GM23248 (cell line): Measurements from ENCODE around the gene MOCOS. TPM values are rescaled to one million over a fixed set of nuclear protein-coding genes. Genes with fewer than 3 reads are reported as not detected.
"Not testable (repeated sequence)": the region's sequence is repeated elsewhere in the genome, so short reads cannot be mapped to it uniquely, and the experiment has no call there.

Experiments used
- DNase-seq: peaks from one replicate; pipeline ENCODE4 v3.0.0-alpha.2; 2015
- H2AFZ ChIP-seq: fragments of 200-600 bp; sonication (generic); 2 replicates; pipeline ENCODE4 v1.6.1; 2016; ENCODE audit warnings: antibody characterized with exemption
- H3F3A ChIP-seq: fragments of 200-600 bp; sonication (generic); 2 replicates; pipeline ENCODE4 v1.6.1; 2016; ENCODE audit warnings: mild to moderate bottlenecking, antibody characterized with exemption, mixed run types; ENCODE audit not compliant: insufficient read depth
- H3K27ac ChIP-seq: fragments of 200-600 bp; sonication (generic); 2 replicates; pipeline ENCODE4 v1.5.1; 2016; ENCODE audit warnings: mild to moderate bottlenecking
- H3K27me3 ChIP-seq: fragments of 200-600 bp; sonication (generic); replicated peaks from 2 replicates; pipeline ENCODE4 v1.6.1; 2016; ENCODE audit warnings: mild to moderate bottlenecking; ENCODE audit not compliant: insufficient read depth
- H3K36me3 ChIP-seq: fragments of 200-600 bp; sonication (generic); 2 replicates; pipeline ENCODE4 v1.6.1; 2016; ENCODE audit warnings: low read depth, mild to moderate bottlenecking
- H3K4me1 ChIP-seq: fragments of 200-600 bp; sonication (generic); 2 replicates; pipeline ENCODE4 v1.6.1; 2016; ENCODE audit warnings: mild to moderate bottlenecking; ENCODE audit not compliant: insufficient read depth
- H3K4me2 ChIP-seq: fragments of 200-600 bp; sonication (generic); one replicate; pipeline ENCODE4 v1.6.1; 2016; ENCODE audit warnings: mild to moderate bottlenecking; ENCODE audit not compliant: unreplicated experiment
- H3K4me3 ChIP-seq: fragments of 200-600 bp; sonication (generic); 2 replicates; pipeline ENCODE4 v1.5.1; 2016; ENCODE audit warnings: mild to moderate bottlenecking
- H3K79me2 ChIP-seq: fragments of 200-600 bp; sonication (generic); 2 replicates; pipeline ENCODE4 v1.6.1; 2016; ENCODE audit warnings: mild to moderate bottlenecking; ENCODE audit not compliant: insufficient read depth
- H3K9ac ChIP-seq: fragments of 200-600 bp; sonication (generic); 2 replicates; pipeline ENCODE4 v1.6.1; 2016; ENCODE audit warnings: mild to moderate bottlenecking
- H3K9me2 ChIP-seq: fragments of 200-600 bp; sonication (generic); 2 replicates; pipeline ENCODE4 v1.6.1; 2016; ENCODE audit warnings: mixed run types, mild to moderate bottlenecking, moderate library complexity; ENCODE audit not compliant: insufficient read depth
- H3K9me3 ChIP-seq: fragments of 200-600 bp; sonication (generic); one replicate; pipeline ENCODE4 v1.6.1; 2017; ENCODE audit warnings: low read depth
- H4K20me1 ChIP-seq: fragments of 200-600 bp; sonication (generic); 2 replicates; pipeline ENCODE4 v1.6.0; 2016; ENCODE audit not compliant: insufficient read depth
- EZH2 ChIP-seq: fragments of 200-600 bp; sonication (generic); IDR thresholded peaks from 2 replicates; pipeline ENCODE4 v1.6.1; 2018; ENCODE audit warnings: antibody characterized with exemption, mild to moderate bottlenecking; ENCODE audit not compliant: insufficient read depth, poor library complexity, severe bottlenecking
- EZH2phosphoT487 ChIP-seq: fragments of 200-600 bp; sonication (generic); IDR thresholded peaks from 2 replicates; pipeline ENCODE4 v1.6.1; 2018; ENCODE audit warnings: antibody characterized with exemption, moderate library complexity, mild to moderate bottlenecking, low read depth; ENCODE audit not compliant: insufficient read depth
- WGBS, 2 experiments: methylation state at CpG; one replicate each; pipeline ENCODE4 v1.1.6; 2015 to 2017; ENCODE audit warnings: low lambda C conversion rate in 2 of 2, low coverage in 1 of 2; ENCODE audit errors: missing lambda C conversion rate in 2 of 2; 5-methylcytosine and 5-hydroxymethylcytosine counted together
- in situ Hi-C: fragments of 300-500 bp; cut with MboI; formaldehyde crosslinking; loops from 2 replicates; pipeline ENCODE4 v1.15.0; 2020
- polyA plus RNA-seq: library from polyadenylated mRNA; unstranded; fragments of >200 nt; fragmentation: Nextera tagmentation; extraction: Ambion mirVana; gene quantifications from 2 replicates; pipeline ENCODE4 v1.2.1, GENCODE V29; 2016
- total RNA-seq: library from RNA; depleted of rRNA; stranded (reverse); fragments of >200 nt; shearing (Covaris generic); gene quantifications from 2 replicates; pipeline ENCODE4 v1.2.3, GENCODE V29; 2014

Gene MOCOS
- total and polyA plus RNA-seq, 2 experiments from 2014 or later = 17.9 to 23.6 TPM

GRCh38 chr18:36203360-36203895, 16.1 kb downstream of the MOCOS start:
- H3K9me2 ChIP-seq = no peaks in the 10 kb centered on the region
- H3K79me2 ChIP-seq = peaks cover 7% of the 10 kb centered on the region; the same call in 1 of the 2 replicates
- H3K4me1 ChIP-seq = no peaks in the 10 kb centered on the region
- H3K36me3 ChIP-seq = peaks cover 24% of the 10 kb centered on the region
- in situ Hi-C loops = no loop called here
- 72 to 77% methylated on average over 7 of the region's 7 CpGs for WGBS, 2 experiments
- no peaks in the 10 kb centered on the region for H4K20me1 ChIP-seq
- no peak for TF ChIP-seq EZH2
- no peak for TF ChIP-seq EZH2phosphoT487
- H3F3A ChIP-seq = peaks cover 11% of the 10 kb centered on the region; the same call in 1 of the 2 replicates
- H3K4me3 ChIP-seq = no peak overlapping the region
- no peaks in the 10 kb centered on the region for H3K27me3 ChIP-seq
- H2AFZ ChIP-seq = no peak overlapping the region
- H3K9me3 ChIP-seq = no peaks in the 10 kb centered on the region
- H3K4me2 ChIP-seq = no peak overlapping the region
- H3K27ac ChIP-seq = no peak overlapping the region
- no peak for DNase-seq
- no peak overlapping the region for H3K9ac ChIP-seq

- Histone ChIP-seq H3K36me3 (peaks cover 27% of the 10 kb centered on the region), H3F3A (peaks cover 19% of the 10 kb centered on the region), H4K20me1 (0 out of 2 replicates have a peak, but pooled peaks cover 5% of the 10 kb centered on the region), H3K9me3 (no peaks in the 10 kb centered on the region), H3K79me2 (peaks cover 7% of the 10 kb centered on the region; the same call in 1 of the 2 replicates), H3K9me2 (no peaks in the 10 kb centered on the region), H3K27me3 (no peaks in the 10 kb centered on the region), H3K4me1 (no peaks in the 10 kb centered on the region), H3K27ac (no peak overlapping the region), H2AFZ (no peak overlapping the region), H3K4me2 (no peak overlapping the region), H3K9ac (no peak overlapping the region), H3K4me3 (no peak overlapping the region)
- TF ChIP-seq EZH2 (no peak), EZH2phosphoT487 (no peak)
- no peak for DNase-seq
- in situ Hi-C loops = no loop called here
- 74 to 79% methylated on average over 4 of the region's 4 CpGs for WGBS, 2 experiments
These were observed 17.9 kb downstream of the MOCOS start for GRCh38 chr18:36205166-36205565.

- Histone ChIP-seq H3K9ac (no peak overlapping the region), H3K9me3 (no peaks in the 10 kb centered on the region), H3K4me2 (no peak overlapping the region), H3K9me2 (no peaks in the 10 kb centered on the region), H2AFZ (no peak overlapping the region), H3K36me3 (peaks cover 30% of the 10 kb centered on the region), H3K4me1 (peaks cover 13% of the 10 kb centered on the region), H3K79me2 (peaks cover 7% of the 10 kb centered on the region), H4K20me1 (0 out of 2 replicates have a peak, but pooled peaks cover 7% of the 10 kb centered on the region), H3K27me3 (no peaks in the 10 kb centered on the region), H3F3A (peaks cover 37% of the 10 kb centered on the region), H3K4me3 (no peak overlapping the region), H3K27ac (no peak overlapping the region)
- in situ Hi-C loops = no loop called here
- 90 to 96% methylated on average over 1 of the region's 1 CpG for WGBS, 2 experiments
- TF ChIP-seq EZH2phosphoT487 (no peak), EZH2 (no peak)
- no peak for DNase-seq
These were observed 20.0 kb downstream of the MOCOS start for GRCh38 chr18:36207303-36207702.

- in situ Hi-C loops = not testable (repeated sequence)
These were observed 20.7 kb downstream of the MOCOS start for GRCh38 chr18:36207969-36208368.

More at GRCh38 chr18:36207969-36208368, 20.7 kb downstream of the MOCOS start:
- H3K79me2 ChIP-seq, H3K27me3 ChIP-seq, H3K4me3 ChIP-seq, H3K4me2 ChIP-seq, H3K9me2 ChIP-seq, H3K9me3 ChIP-seq, H3K27ac ChIP-seq, DNase-seq, H3K9ac ChIP-seq, H4K20me1 ChIP-seq, H2AFZ ChIP-seq: not testable (repeated sequence)
- peaks cover 13% of the 10 kb centered on the region for H3K4me1 ChIP-seq
- peaks cover 34% of the 10 kb centered on the region for H3K36me3 ChIP-seq
- 93 to 100% methylated on average over 2 of the region's 2 CpGs for WGBS, 2 experiments
- H3F3A ChIP-seq = peaks cover 37% of the 10 kb centered on the region
